Large intestine (tissue), 3 donors: Measurements from ENCODE around the gene GRK4. TPM values are rescaled to one million over a fixed set of nuclear protein-coding genes. Genes with fewer than 3 reads are reported as not detected.

ENCODE experiments used
- DNase-seq, 2 donors: peaks; one replicate each; pipeline versions ENCODE4 v3.0.0 to v3.0.0-alpha.2; 2013
- H3K27ac ChIP-seq: one replicate; pipeline ENCODE4 v1.5.1; 2013; ENCODE audit warnings: low read length
- H3K27me3 ChIP-seq: 2 replicates; pipeline ENCODE4 v1.6.1; 2013; ENCODE audit warnings: low read length; ENCODE audit not compliant: control insufficient read depth, insufficient read depth
- H3K36me3 ChIP-seq: 2 replicates; pipeline ENCODE4 v1.6.1; 2013; ENCODE audit warnings: low read length; ENCODE audit not compliant: control insufficient read depth, insufficient read depth
- H3K4me1 ChIP-seq: one replicate; pipeline ENCODE4 v1.6.1; 2013; ENCODE audit warnings: low read length; ENCODE audit not compliant: control insufficient read depth, insufficient read depth
- H3K4me3 ChIP-seq: one replicate; pipeline ENCODE4 v1.5.1; 2013; ENCODE audit warnings: low read length
- H3K9me3 ChIP-seq: one replicate; pipeline ENCODE4 v1.6.1; 2013; ENCODE audit warnings: mild to moderate bottlenecking, low read depth, low read length, moderate library complexity; ENCODE audit not compliant: control insufficient read depth
- WGBS: methylation state at CpG from one replicate; pipeline ENCODE4 v1.1.5; 2013; ENCODE audit warnings: low lambda C conversion rate; ENCODE audit not compliant: insufficient coverage; 5-methylcytosine and 5-hydroxymethylcytosine counted together
- polyA plus RNA-seq: library from polyadenylated mRNA; unstranded; fragments of 120-200 nt; gene quantifications from one replicate; pipeline ENCODE4 v1.2.1, GENCODE V29; 2013

The GRK4 gene
- polyA plus RNA-seq, 1 donor, result 5.5 TPM

GRCh38 chr4:2930758-2931511 lies 32.4 kb upstream of the GRK4 start:
- no peak overlapping the region for H3K4me3 ChIP-seq
- DNase-seq, result no peak
- no CpG with 5 or more reads among the region's 34 CpGs for WGBS
- peaks cover 19% of the 10 kb centered on the region for H3K4me1 ChIP-seq
- H3K27ac ChIP-seq, result no peak overlapping the region
- no peaks in the 10 kb centered on the region for H3K27me3 ChIP-seq
- peaks cover 66% of the 10 kb centered on the region for H3K36me3 ChIP-seq
- peaks cover 4% of the 10 kb centered on the region for H3K9me3 ChIP-seq

- no CpG with 5 or more reads among the region's 38 CpGs for WGBS
- peaks cover 58% of the 10 kb centered on the region for H3K36me3 ChIP-seq
- no peak overlapping the region for H3K4me3 ChIP-seq
Observed at GRCh38 chr4:2931512-2932301, 31.7 kb upstream of the GRK4 start.

GRCh38 chr4:2932321-2932950 lies 30.9 kb upstream of the GRK4 start:
- DNase-seq, result no peak
- H3K9me3 ChIP-seq, result peaks cover 4% of the 10 kb centered on the region
- H3K4me1 ChIP-seq, result peaks cover 22% of the 10 kb centered on the region
- no peaks in the 10 kb centered on the region for H3K27me3 ChIP-seq
- no CpG with 5 or more reads among the region's 18 CpGs for WGBS
- no peak overlapping the region for H3K27ac ChIP-seq
- peaks cover 57% of the 10 kb centered on the region for H3K36me3 ChIP-seq
- H3K4me3 ChIP-seq, result no peak overlapping the region

More at GRCh38 chr4:2931512-2932301, 31.7 kb upstream of the GRK4 start:
- Histone ChIP-seq H3K27me3 (no peaks in the 10 kb centered on the region), H3K9me3 (peaks cover 4% of the 10 kb centered on the region), H3K27ac (no peak overlapping the region), H3K4me1 (peaks cover 22% of the 10 kb centered on the region)
- DNase-seq, result no peak

DNA sequence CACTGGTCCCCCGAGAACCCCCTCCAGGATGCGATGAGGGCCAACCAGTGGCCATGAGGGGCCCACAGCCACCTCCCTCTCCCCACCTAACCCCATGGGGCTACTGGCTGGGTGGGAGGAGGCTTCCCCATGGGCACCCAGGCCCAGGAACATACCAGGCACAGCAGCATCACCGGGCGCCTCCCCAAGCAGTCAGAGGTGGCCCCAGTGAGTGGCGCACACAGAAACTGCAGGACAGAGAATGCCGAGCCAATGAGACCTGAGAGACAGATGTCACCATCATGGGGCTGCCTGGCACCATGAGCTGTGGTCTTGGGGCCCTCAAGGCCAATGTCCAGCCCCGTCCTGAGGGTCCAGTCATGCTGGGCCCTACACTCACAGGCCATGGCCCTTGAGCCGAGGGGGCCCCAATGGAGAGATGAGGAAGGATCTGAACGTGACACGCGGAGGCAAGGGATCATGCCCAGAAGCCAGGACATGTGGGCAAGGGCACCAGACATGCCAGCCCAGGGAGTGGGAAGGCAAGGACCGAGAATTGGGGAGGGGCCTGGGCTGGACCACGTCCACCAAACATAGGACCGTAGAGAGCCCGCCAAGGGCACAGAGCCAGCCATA lies 30.3 kb upstream of the GRK4 start:
- H3K4me3 ChIP-seq, result peak overlapping the region; percentile 59
- no peak overlapping the region for H3K27ac ChIP-seq
- no peak for DNase-seq
- no CpG with 5 or more reads among the region's 15 CpGs for WGBS
- peaks cover 3% of the 10 kb centered on the region for H3K9me3 ChIP-seq
- H3K4me1 ChIP-seq, result peaks cover 22% of the 10 kb centered on the region
- peaks cover 57% of the 10 kb centered on the region for H3K36me3 ChIP-seq
- no peaks in the 10 kb centered on the region for H3K27me3 ChIP-seq

GRCh38 chr4:2933566-2934076 lies 29.8 kb upstream of the GRK4 start:
- Histone ChIP-seq H3K36me3 (peaks cover 55% of the 10 kb centered on the region), H3K9me3 (no peaks in the 10 kb centered on the region), H3K4me1 (peaks cover 16% of the 10 kb centered on the region), H3K27me3 (no peaks in the 10 kb centered on the region), H3K27ac (no peak overlapping the region), H3K4me3 (peak overlapping the region; percentile 59)
- DNase-seq, result no peak
- no CpG with 5 or more reads among the region's 31 CpGs for WGBS

- no CpG with 5 or more reads among the region's 93 CpGs for WGBS
- Histone ChIP-seq H3K9me3 (no peaks in the 10 kb centered on the region), H3K27ac (no peak overlapping the region), H3K36me3 (peaks cover 55% of the 10 kb centered on the region), H3K4me3 (peak overlapping the region; percentile 90), H3K4me1 (peaks cover 14% of the 10 kb centered on the region), H3K27me3 (no peaks in the 10 kb centered on the region)
- DNase-seq, result peak in 1 of 2 donors; percentile 56
Observed at GRCh38 chr4:2934077-2934812, 29.1 kb upstream of the GRK4 start.

- peak; percentile 93 for DNase-seq
- H3K4me1 ChIP-seq, result peaks cover 14% of the 10 kb centered on the region
- H3K4me3 ChIP-seq, result peak overlapping the region; percentile 90
- peaks cover 56% of the 10 kb centered on the region for H3K36me3 ChIP-seq
- WGBS, result no CpG with 5 or more reads among the region's 70 CpGs
- H3K27me3 ChIP-seq, result no peaks in the 10 kb centered on the region
- H3K9me3 ChIP-seq, result no peaks in the 10 kb centered on the region
- peak overlapping the region; percentile 90 for H3K27ac ChIP-seq
Observed at GRCh38 chr4:2934813-2935761, 28.3 kb upstream of the GRK4 start.

- peaks cover 57% of the 10 kb centered on the region for H3K36me3 ChIP-seq
- H3K27ac ChIP-seq, result no peak overlapping the region
- peaks cover 14% of the 10 kb centered on the region for H3K4me1 ChIP-seq
- no peak for DNase-seq
- no CpG with 5 or more reads among the region's 20 CpGs for WGBS
- peak overlapping the region; percentile 90 for H3K4me3 ChIP-seq
- no peaks in the 10 kb centered on the region for H3K27me3 ChIP-seq
- H3K9me3 ChIP-seq, result no peaks in the 10 kb centered on the region
Observed at GRCh38 chr4:2935762-2936743, 27.3 kb upstream of the GRK4 start.
